Tibial artery (tissue), 4 donors: ENCODE measurements around the gene FIGLA.

ENCODE experiments used
- DNase-seq, 2 donors: peaks; one replicate each; pipeline ENCODE4 v3.0.0-alpha.2; 2019
- H3K27ac ChIP-seq, 2 donors: fragments of 200-600 bp; sonication (generic) in 1 of 2; 1 replicate in 1 of 2; 2 replicates in 1 of 2; pipeline ENCODE4 v1.5.1; 2018 to 2019; ENCODE audit warnings: mild to moderate bottlenecking in 1 of 2
- H3K27me3 ChIP-seq, 2 donors: fragments of 200-600 bp; sonication (generic) in 1 of 2; one replicate each; pipeline versions ENCODE4 v1.5.1 to v1.6.0; 2016 to 2019
- H3K36me3 ChIP-seq, 3 donors: fragments of 200-600 bp; sonication (generic) in 2 of 3; one replicate each; pipeline ENCODE4 v1.5.1; 2016 to 2019; ENCODE audit warnings: mild to moderate bottlenecking in 2 of 3
- H3K4me1 ChIP-seq, 4 donors: fragments of 200-600 bp; sonication (generic) in 2 of 4; 1 replicate in 3 of 4; 2 replicates in 1 of 4; pipeline ENCODE4 v1.5.1; 2016 to 2019
- H3K4me3 ChIP-seq, 2 donors: fragments of 200-600 bp; sonication (generic) in 1 of 2; 1 replicate in 1 of 2; 2 replicates in 1 of 2; pipeline ENCODE4 v1.5.1; 2018 to 2019; ENCODE audit warnings: mild to moderate bottlenecking in 2 of 2
- H3K9me3 ChIP-seq, 3 donors: fragments of 200-600 bp; sonication (generic) in 1 of 3; one replicate each; pipeline ENCODE4 v1.5.1; 2016 to 2019
- intact Hi-C: fragments of 100-400 bp; cut with DNase I; formaldehyde crosslinking; loops from one replicate; pipeline ENCODE4 v1.15.0; 2023; ENCODE audit warnings: low total_unique reads
- TF ChIP-seq, protein P1 (sequence below), 2 experiments: fragments of 200-600 bp in 1 of 2; fragments of 450-650 bp in 1 of 2; IDR thresholded peaks; one replicate each; pipeline ENCODE4 v1.5.1; 2017 to 2019; ENCODE audit warnings: antibody characterized with exemption in 2 of 2, mild to moderate bottlenecking in 1 of 2, moderate library complexity in 1 of 2

Gene FIGLA

DNA sequence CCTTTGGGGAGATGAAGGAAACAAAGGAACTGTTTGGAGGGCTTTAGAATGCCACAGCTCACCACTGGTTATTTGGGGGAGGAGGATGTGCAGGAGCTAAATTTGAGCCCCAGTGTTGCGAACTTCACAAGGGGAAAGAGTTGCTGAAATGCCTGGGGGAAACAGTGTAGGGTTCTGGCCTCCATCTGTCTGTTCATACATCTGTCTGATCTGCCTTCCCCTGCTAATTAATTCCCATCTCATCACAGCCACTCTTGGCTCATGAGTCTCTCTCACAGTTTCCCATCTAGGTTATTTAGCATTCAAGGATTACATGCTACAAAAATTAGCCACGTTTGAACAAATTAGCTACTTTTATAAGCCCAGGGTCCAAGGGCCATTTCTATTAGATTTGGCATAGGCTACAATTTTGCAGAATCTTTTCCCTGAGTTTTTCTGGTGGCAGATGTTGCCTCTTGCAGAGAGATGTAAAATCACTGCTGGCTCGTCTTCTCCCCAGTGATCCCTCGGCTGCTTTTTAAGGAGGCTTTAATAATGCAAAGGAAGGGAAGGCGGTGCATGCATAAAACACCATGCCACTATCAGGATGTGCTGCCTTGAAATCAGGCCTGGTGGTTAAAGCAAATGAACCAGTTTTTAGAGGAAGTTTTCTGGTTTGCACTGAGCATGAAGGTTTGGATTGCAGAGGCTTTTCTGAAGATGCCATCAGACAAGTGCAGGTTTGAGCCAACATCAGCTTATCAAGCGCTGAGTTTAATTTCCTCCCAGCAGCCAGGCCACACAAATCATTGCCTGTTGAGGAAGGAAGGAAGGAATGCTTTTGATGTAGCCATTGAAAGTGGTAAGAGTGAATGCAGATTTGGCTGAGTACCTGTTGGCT, 57.4 kb downstream of the FIGLA start:
- no peaks in the 10 kb centered on the region for H3K36me3 ChIP-seq
- TF ChIP-seq, protein P1, sequence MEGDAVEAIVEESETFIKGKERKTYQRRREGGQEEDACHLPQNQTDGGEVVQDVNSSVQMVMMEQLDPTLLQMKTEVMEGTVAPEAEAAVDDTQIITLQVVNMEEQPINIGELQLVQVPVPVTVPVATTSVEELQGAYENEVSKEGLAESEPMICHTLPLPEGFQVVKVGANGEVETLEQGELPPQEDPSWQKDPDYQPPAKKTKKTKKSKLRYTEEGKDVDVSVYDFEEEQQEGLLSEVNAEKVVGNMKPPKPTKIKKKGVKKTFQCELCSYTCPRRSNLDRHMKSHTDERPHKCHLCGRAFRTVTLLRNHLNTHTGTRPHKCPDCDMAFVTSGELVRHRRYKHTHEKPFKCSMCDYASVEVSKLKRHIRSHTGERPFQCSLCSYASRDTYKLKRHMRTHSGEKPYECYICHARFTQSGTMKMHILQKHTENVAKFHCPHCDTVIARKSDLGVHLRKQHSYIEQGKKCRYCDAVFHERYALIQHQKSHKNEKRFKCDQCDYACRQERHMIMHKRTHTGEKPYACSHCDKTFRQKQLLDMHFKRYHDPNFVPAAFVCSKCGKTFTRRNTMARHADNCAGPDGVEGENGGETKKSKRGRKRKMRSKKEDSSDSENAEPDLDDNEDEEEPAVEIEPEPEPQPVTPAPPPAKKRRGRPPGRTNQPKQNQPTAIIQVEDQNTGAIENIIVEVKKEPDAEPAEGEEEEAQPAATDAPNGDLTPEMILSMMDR (IDR thresholded peaks at IDR 0.05): no peak
- intact Hi-C loops: no loop called here
- no peaks in the 10 kb centered on the region for H3K9me3 ChIP-seq
- H3K4me3 ChIP-seq: no peak overlapping the region
- DNase-seq: no peak
- H3K4me1 ChIP-seq: no peaks in the 10 kb centered on the region
- H3K27me3 ChIP-seq: peaks cover 0 to 6% of the 10 kb centered on the region in 2 donors
- no peak overlapping the region for H3K27ac ChIP-seq

GRCh38 chr2:70730730-70731129, 59.7 kb downstream of the FIGLA start:
- Histone ChIP-seq H3K4me3 (no peak overlapping the region), H3K4me1 (no peaks in the 10 kb centered on the region), H3K27ac (no peak overlapping the region), H3K36me3 (no peaks in the 10 kb centered on the region), H3K27me3 (peaks cover 0 to 6% of the 10 kb centered on the region in 2 donors), H3K9me3 (no peaks in the 10 kb centered on the region)
- no peak for DNase-seq
- intact Hi-C loops: no loop called here
- TF ChIP-seq, protein P1 (IDR thresholded peaks at IDR 0.05): no peak

DNA sequence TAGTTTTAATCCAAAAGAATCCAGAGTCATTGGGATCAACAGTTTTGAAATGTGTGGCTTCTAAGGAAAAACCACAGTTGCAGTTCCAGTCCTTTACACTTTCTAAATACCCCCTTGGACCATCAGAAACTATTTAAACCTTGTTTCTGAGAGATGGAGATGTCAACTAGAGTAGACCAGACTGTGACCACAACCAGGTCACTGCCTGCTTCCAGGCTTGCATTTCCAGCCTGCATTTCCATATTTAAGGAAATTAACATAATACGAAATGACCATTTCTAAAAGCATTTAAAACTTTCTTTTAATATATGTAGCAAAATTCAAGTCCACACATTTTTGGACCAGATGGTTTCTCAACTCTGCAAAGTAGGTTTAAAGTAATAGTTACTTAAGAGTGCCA, 60.8 kb downstream of the FIGLA start:
- intact Hi-C loops: no loop called here
- no peaks in the 10 kb centered on the region for H3K4me1 ChIP-seq
- TF ChIP-seq, protein P1 (IDR thresholded peaks at IDR 0.05): no peak
- H3K4me3 ChIP-seq: no peak overlapping the region
- no peaks in the 10 kb centered on the region for H3K9me3 ChIP-seq
- peaks cover 0 to 6% of the 10 kb centered on the region in 2 donors for H3K27me3 ChIP-seq
- H3K36me3 ChIP-seq: no peaks in the 10 kb centered on the region
- no peak overlapping the region for H3K27ac ChIP-seq
- DNase-seq: no peak

GRCh38 chr2:70728128-70728527, 62.3 kb downstream of the FIGLA start:
- H3K4me3 ChIP-seq: no peak overlapping the region
- no peaks in the 10 kb centered on the region for H3K27me3 ChIP-seq
- no peaks in the 10 kb centered on the region for H3K9me3 ChIP-seq
- intact Hi-C loops: no loop called here
- DNase-seq: no peak
- no peaks in the 10 kb centered on the region for H3K36me3 ChIP-seq
- no peaks in the 10 kb centered on the region for H3K4me1 ChIP-seq
- TF ChIP-seq, protein P1 (IDR thresholded peaks at IDR 0.05): no peak
- H3K27ac ChIP-seq: no peak overlapping the region
